Peyer's patch (tissue), 4 donors: ENCODE measurements around the gene OSBPL3.

ENCODE experiments used
- CTCF ChIP-seq, 6 experiments: fragments of 450-650 bp in 4 of 6; fragments of 200-600 bp in 2 of 6; sonication (generic) in 1 of 6; IDR thresholded peaks; one replicate each; pipeline ENCODE4 v1.5.1; 2017 to 2019; ENCODE audit warnings: antibody characterized with exemption in 6 of 6, mild to moderate bottlenecking in 3 of 6, moderate library complexity in 1 of 6
- POLR2A ChIP-seq, 2 donors: fragments of 450-650 bp; IDR thresholded peaks; one replicate each; pipeline ENCODE4 v1.5.1; 2017; ENCODE audit warnings: antibody characterized with exemption in 2 of 2, mild to moderate bottlenecking in 2 of 2, moderate library complexity in 2 of 2

DNA sequence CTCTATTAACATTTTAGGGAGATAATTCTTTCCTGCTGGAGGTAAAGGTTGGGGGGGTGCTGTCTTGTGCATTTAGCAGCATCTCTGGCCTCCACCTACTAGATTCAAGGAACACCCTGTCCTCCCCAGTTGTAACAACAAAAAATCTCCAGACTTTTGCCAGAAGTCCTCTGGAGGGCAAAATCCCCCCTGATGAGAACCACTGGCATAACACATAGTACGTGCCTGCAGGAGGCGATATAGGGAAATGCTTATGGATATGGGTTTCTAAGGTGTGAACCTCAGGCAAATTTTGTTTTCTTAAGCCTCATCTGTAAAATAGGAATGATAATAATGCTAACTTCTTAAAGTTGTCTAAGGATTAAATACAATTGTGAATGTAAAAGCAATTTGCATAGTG, 2.9 kb upstream of the OSBPL3 start:
- TF ChIP-seq CTCF (IDR thresholded peaks at IDR 0.05): no peak
- no peak for TF ChIP-seq POLR2A (IDR thresholded peaks at IDR 0.05)
